Esophagus squamous epithelium (tissue), 4 donors: ENCODE measurements around the gene UNCX.

Experiments
- POLR2A ChIP-seq, 4 donors: fragments of 450-650 bp; IDR thresholded peaks; one replicate each; pipeline ENCODE4 v1.6.1; 2017; ENCODE audit warnings: antibody characterized with exemption in 4 of 4, mild to moderate bottlenecking in 4 of 4, moderate library complexity in 3 of 4
- TF ChIP-seq, protein P1 (sequence below), 6 experiments: fragments of 450-650 bp in 4 of 6; fragments of 200-600 bp in 2 of 6; sonication (generic) in 2 of 6; IDR thresholded peaks; one replicate each; pipeline ENCODE4 v1.5.1; 2016 to 2019; ENCODE audit warnings: antibody characterized with exemption in 6 of 6, mild to moderate bottlenecking in 4 of 6, moderate library complexity in 4 of 6

DNA sequence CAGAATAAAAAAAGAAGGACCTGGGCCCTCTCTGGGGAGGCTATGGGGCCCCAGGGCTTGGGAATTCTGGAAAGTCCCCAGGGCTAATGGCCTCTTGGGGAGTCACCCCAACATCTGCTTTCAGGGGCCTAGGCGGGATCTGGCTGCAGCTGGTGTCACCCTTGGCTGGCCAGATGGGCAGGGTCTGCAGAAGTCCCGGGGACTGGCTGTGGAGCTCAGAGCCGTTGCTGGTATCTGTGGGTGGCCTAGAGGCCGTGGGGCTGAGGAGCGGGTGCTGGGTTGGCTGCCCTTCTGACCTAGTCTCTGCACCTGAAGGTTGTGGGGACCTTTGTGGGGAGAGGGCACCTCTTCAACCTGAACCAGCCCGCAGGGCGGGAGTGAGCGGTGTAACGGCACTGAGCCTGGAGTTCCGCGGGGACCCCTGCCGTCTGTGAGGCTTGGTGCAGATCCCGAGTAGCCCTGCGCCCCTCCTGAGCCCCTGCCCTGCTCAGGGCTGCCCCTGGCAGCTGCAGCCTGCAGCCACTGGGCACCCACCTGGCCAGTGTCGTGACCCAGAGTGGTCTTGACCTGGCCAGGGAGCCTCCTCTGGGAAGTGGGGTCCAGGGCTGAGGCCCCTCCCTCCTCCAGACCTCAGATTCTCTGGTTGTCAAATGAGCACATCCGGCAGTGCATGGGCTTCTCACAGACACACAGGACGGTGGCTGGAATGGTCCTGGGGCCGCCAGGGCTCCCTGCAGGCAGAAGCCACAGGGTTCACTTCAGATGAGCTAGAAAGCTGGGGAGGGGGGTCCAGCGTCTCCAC is 51.5 kb downstream of the UNCX start:
- TF ChIP-seq, protein P1, sequence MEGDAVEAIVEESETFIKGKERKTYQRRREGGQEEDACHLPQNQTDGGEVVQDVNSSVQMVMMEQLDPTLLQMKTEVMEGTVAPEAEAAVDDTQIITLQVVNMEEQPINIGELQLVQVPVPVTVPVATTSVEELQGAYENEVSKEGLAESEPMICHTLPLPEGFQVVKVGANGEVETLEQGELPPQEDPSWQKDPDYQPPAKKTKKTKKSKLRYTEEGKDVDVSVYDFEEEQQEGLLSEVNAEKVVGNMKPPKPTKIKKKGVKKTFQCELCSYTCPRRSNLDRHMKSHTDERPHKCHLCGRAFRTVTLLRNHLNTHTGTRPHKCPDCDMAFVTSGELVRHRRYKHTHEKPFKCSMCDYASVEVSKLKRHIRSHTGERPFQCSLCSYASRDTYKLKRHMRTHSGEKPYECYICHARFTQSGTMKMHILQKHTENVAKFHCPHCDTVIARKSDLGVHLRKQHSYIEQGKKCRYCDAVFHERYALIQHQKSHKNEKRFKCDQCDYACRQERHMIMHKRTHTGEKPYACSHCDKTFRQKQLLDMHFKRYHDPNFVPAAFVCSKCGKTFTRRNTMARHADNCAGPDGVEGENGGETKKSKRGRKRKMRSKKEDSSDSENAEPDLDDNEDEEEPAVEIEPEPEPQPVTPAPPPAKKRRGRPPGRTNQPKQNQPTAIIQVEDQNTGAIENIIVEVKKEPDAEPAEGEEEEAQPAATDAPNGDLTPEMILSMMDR (IDR thresholded peaks at IDR 0.05), result no peak
- no peak for TF ChIP-seq POLR2A (IDR thresholded peaks at IDR 0.05)
